Pons (tissue), 1 donor: ENCODE measurements around the gene RAN.
A peak's percentile ranks its signal among the peaks of the same experiment; 100 is the strongest.
"Not testable (repeated sequence)": the region's sequence is repeated elsewhere in the genome, so short reads cannot be mapped to it uniquely, and the experiment has no call there.

Source experiments
- DNase-seq: peaks from one replicate; pipeline ENCODE4 v3.0.0-alpha.2; 2016; ENCODE audit warnings: low spot score

The RAN gene

DNA sequence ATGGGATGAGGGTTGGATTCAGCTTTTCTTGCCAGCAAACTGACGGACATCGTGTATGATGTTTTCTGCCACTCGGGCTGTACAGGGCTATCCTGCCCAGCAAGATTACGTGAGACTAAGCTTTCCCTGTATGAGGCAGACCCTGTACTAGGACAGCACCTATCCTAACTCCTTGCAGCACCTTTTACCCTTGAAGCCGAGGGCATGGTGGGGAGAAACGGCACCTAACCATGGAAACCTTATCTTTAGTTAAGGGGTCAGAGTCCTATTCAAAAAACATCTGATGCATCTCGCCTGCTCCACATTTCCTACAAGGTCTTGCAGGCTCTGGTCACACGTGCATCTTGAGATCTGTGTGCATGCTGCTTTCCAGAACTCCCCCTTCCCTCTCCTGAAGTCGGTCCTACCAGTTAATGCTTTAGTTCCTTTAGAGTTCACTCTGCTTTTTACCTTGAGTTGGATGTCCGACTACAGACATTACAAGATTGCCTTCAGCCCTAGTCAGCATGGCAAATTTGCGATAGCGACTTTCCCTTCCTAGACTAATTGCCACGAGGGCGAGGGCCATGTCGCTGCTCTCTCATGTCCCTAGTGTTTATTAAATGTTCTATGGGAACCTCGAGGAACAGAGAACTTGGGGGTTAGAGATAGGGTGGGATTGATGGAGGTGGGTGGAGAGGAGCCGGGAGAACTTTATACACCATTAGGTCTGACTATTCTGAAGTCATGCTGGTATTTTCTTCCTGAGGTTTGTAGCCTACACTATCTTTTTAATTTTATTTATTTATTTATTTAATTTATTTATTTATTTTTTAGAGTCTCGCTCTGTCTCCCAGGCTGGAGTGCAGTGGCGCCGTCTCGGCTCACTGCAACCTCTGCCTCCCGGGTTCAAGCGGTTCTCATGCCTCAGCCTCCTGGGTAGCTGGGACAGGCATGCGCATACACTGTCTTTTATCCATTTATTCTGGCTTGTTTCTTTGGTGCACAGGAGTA, 6.6 kb downstream of the RAN start:
- no peak for DNase-seq

DNA sequence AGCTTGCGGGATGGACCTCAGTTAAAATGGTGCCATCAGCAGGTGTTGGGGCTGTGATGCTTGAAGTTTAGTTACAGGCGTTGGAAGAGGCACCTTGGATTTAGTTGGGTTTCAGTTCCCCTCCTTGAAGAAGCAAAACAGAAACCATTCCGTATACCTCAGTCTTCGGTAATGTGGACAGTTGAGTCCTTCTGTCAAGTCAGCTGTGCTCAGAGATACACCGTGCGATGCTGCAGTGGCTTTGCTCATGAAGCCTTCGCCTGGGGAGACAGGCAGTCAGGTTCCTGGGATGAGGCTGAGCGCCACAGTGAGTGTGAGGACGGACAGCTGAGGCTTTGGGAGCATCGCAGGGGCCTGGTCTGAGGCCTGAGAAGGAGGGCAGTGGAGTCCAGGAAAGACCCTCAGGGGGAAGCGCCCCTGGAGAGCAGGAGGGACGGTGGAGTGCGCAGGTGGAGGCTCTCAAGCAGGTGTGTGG, 7.4 kb downstream of the RAN start:
- DNase-seq: no peak

DNA sequence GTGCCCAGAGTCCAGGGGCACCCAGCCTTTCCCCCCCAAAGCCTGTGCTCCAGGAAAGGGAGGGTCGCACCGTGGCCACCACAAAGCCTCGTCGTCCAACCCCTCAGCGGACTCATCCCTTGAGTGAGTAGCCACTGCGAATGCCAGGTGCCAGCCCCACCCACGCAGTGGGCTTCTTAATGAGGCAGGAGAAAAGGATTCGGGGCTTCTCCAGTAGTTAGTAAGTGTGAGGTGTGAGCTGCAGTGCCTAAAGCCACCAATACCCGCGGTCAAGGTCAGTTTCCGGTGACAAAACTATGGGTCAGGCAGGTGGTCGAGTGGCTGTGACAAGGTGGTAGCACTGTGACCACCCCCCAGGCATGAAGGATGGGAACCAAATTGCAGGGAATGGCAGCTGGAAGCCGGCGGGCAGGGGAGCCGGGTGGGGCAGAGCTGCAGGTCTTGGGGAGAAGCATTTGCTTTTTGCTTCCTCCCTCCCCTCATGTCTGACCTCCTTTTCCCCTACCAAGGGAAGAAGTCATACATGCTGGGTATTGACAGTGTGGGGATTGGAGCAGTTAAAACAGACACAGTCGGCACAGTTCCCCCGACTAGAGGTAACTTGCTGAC, 8.0 kb downstream of the RAN start:
- DNase-seq: no peak

DNA sequence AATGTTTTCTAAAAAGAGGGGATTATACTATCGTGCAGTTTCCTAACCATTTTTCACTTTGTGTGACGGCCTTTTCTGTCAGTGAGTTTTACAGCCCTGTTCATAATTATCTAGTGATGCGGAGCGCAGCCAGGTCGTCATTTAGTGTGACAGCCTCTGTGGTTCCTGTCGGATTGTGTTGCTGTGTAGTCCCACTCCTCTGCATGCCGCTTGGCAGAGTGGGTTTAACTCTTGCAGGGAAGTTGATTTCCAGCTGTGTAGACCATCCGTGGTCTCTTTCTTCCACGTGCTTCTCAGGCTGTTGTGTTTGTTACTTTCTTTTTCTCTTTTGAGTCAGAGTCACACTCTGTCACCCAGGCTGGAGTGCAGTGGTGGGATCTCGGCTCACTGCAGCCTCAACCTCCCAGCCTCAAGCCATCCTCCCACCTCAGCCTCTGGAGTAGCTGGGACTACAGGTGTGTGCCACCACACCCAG, 8.6 kb downstream of the RAN start:
- DNase-seq: no peak

DNA sequence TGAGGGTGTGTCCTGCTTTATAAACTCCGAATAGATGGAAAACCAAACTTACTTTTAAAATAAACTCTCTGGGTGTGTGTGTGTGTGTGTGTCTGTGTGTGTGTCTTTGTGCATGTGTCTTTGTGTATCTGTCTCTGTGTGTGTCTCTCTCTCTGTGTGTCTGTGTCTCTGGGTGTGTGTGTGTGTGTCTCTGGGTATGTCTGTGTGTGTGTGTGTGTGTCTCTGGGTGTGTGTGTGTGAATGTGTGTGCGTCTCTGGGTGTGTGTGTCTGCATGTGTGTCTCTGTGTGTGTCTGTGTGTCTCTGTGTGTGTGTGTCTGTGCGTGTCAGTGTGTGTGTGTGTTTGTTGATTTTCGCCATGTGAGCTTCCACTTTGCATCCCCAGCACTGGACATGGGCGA, 9.2 kb downstream of the RAN start:
- DNase-seq: no peak

DNA sequence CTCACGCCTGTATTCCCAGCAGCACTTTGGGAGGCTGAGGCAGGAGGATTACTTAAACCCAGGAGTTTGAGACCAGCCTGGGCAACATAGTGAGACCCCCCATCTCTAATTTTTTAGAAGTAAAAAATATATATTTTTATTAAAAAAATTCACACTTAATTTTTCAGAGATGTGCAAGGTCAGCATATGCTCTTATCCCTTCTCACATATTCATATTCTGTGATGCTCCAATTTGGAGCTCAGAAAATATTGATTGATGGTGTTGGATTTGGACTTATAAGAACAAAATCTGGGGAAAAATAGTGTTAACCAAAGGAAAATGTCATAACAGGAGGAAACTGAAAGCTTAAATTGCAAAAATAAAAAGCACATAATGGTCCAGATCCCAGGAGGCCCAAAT, 9.7 kb downstream of the RAN start:
- DNase-seq: no peak

DNA sequence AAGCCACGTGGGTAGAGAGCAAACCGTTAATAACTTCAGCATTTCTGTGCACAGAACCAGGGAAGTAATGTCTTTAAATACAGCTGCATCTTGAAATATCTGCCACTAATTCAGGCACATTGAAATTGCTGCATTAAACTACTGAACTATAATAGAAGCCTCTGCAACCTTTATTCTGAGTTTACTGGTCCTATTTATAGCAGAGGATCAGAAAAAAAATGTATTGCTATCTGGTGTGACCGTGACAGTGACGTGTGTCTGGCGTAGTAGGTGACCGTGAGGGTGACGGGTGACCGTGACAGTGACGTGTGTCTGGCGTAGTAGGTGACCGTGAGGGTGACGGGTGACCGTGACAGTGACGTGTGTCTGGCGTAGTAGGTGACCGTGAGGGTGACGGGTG, 15.3 kb downstream of the RAN start:
- not testable (repeated sequence) for DNase-seq

DNA sequence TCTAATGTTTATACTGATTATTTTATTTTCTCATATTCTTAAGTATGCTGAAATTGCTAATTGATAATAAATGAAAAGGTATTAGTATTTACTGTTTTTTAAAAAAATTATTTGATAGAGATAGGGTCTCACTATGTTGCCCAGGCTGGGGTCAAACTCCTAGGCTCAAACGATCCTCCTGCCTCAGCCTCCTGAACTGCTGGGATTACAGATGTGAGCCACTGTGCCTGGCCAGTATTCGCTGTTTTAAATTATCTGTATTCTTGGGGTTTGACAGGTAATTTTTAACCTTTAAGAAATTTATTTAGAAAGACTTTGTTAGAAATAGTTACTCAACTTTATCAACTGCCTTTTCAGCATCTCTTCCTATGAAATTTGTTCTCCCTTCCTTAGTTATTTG, 32.2 kb downstream of the RAN start:
- DNase-seq: no peak

DNA sequence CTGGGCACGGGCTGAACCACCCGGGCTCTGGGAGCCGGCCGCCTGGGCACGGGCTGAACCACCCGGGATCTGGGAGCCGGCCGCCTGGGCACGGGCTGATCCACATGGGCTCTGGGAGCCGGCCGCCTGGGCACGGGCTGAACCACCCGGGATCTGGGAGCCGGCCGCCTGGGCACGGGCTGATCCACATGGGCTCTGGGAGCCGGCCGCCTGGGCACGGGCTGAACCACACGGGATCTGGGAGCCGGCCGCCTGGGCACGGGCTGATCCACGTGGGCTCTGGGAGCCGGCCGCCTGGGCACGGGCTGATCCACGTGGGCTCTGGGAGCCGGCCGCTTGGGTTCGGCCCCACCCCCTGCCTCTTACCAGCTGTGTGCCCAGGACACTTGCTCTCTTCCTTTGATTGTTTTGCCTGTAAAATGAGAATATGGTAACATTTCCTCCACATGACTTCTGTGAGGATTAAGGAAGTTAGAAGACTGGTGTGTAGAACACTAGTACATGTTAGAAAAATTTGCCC, 33.1 kb downstream of the RAN start:
- not testable (repeated sequence) for DNase-seq

DNA sequence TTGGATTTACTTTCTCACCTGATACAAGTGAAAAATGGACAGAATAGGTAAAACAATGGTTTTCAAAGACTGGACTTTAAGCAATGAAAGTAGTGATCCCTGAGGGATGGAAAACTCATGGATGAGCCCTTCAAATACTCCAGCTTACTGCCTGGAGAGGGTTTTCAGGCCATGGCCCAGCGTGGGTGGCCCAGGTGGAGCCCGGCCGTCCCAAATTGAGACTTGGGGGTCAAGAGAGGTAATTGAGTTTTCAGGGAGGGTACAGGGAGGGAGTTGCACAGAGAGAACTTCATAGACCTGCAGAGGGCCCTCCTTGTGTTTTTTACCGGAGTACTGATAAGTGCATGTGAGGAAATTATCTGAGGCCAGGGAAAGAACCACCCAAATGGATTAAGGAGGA, 37.2 kb downstream of the RAN start:
- no peak for DNase-seq

DNA sequence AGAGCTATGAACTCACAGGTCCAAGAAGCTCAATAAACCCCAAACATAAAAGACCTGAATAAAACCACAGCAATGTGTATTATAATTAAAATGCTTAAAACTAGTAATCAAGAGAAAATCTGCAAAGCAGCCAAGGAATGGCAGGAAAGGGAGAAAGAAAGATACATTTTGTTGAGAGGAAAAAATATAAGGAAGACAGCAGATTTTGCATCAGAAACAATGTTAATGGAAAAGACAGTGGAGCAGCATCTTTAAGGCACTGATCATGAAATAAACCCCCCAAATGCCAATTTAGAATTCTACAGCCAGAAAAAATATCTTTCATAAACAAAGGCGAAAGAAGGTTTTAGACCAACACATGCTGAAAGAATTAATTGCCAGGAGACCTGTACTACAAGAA, 39.3 kb downstream of the RAN start:
- no peak for DNase-seq

DNA sequence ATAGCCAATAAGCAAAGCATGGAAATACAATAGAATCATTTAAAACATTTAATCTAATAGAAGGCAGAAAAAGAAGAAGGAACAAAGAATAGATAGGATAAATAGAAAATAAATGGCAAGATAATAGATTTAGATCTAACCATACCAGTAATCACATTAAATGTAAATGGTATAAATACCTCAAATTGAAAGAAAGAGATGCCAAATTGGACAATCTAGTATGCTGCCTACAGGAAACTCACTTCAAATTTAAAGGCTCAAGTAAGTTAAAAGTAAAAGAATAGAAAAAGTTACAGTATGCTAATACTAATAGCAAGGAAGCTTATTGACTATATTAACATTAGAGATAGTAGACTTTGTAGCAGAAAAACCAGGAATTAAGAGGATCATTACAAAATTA, 40.1 kb downstream of the RAN start:
- no peak for DNase-seq

DNA sequence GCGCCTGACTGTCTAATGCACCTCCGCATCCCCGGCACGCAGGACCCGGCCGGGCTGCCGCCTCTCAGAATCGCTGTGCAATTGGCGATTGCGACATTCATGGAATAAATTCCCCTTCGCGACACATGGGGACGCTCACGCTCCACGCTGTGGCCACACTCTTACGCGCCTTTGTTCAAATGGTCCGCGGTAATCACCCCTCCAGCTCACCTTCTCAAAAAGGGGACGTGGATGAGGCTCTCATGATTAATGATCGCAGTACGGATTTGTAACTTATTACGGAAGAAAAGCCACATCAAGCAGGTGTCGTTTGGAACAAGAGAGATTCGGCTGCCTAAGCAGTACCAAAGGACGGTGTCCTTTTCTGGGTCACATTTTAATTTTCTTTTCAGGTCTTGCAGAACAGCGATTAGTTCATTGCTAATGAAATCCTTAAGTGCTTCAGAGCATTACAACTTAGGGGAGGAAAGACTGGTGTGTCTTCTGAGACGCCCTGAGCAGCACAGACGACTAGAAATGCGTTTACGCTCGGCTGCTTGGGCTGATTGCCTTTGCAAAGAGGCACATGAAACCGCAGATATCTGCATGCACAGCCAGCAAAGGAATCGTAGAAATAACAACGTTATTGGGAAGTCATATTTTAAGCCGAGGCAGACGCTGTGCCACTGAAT, 44.5 kb downstream of the RAN start:
- peak; percentile 54 for DNase-seq

DNA sequence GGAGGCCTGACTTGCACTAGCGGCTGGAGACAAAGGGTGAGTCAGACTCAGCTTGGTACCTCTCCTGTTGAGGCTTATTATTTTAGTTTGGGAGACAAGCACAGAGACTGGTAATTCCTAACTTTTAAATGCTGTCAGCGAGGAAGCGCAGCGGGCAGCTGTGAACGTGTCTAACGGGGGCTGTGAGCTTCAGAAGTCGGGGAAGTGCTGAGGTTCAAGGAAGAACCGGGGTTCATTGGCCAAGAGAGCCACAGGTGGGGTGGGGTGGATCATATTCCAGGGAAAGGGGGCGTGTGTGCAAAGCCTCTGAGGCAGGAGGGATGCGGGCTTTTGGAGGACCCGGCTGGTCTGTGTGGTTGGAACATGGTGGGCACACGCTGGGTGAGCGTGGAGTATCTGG, 45.7 kb downstream of the RAN start:
- DNase-seq: no peak

DNA sequence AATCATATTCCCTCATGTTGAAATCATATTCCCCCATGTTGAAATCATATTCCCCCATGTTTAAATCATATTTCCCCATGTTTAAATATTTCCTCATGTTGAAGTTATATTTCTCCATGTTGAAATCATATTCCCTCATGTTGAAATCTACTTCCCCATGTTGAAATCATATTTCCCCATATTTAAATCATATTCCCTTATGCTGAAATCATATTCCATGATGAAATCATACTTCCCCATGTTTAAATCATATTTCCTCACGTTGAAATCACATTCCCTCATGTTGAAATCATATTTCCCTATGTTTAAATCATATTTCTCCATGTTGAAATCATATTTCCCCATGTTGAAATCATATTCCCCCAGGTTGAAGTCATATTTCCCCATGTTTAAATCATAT, 47.2 kb downstream of the RAN start:
- no peak for DNase-seq

DNA sequence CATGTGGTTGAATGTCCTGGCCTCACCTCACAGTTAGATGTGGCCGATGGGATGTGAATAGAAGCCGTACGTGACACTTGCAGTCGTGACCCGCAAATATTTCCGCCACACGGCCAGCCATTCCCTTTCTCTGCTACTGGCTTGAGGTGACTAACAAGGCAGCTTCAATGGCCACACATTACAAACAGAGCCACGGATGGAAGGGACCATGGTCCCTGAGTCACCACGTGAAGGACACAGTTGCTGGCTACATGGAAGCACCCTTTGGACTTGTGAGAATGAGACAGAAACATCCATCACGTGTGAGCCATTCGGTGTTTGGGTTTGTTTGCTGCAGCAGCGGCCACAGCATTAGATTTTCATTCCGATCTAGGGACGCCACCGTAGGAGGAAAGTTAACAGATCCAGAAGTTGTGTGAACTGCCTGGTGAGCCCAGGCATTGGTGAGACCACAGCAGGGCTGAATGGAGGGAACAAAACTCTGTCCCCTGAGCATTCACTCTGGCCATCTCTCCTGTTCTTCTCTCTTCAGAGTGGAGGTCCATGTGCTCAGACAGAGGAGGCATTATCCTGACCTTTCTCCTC, 48.3 kb downstream of the RAN start:
- DNase-seq: no peak

DNA sequence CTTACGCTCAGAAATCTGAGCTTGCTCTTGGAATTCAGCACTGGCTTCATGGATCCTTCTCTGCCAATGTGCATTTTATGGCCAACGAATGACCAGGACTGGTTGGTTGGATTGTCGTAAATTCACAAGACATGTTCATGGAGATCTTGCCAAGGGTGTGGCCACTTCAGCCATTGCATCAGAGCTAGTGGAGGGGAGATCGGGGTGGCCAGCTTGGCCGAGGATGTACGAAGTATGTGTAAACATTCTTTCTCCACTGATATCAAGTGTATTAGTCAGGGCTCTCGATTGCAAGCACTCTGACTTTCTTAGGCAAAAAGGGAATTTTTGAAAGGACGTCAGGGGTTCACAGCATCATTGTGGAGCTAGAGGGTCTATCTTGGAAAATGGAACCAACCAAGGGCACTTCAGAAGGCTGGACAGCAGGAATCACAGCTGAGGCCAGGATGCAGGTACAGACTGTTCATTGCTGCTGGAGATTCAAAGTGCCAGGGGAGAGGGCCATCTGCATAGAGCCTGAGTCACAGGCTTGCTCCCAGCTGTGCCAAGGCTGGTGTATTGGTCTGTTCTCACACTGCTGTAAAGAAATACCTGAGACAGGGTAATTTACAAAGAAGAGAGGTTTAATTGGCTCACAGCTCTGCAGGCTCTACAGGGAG, 49.0 kb downstream of the RAN start:
- DNase-seq: no peak

DNA sequence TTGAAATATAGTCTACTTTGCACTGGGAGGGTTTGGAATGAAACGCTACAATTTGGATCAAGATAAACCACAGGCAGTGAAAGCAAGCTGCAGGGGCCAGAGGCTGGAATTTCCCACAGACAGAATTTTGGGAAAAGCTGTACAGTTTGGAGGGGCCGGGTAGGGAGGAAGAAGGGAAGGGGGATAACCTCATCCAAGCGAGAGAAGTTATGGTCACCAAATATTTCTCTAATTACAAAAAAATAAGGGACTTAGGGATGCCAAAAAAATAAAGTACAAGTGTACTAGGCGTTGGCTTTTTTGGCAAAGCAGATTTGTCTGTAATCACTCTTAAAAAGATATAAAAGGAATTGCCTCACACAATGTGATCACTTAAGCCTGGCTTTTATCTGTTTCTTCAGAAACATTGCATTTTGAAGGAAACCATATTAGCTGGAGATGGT, 50.7 kb downstream of the RAN start:
- no peak for DNase-seq

DNA sequence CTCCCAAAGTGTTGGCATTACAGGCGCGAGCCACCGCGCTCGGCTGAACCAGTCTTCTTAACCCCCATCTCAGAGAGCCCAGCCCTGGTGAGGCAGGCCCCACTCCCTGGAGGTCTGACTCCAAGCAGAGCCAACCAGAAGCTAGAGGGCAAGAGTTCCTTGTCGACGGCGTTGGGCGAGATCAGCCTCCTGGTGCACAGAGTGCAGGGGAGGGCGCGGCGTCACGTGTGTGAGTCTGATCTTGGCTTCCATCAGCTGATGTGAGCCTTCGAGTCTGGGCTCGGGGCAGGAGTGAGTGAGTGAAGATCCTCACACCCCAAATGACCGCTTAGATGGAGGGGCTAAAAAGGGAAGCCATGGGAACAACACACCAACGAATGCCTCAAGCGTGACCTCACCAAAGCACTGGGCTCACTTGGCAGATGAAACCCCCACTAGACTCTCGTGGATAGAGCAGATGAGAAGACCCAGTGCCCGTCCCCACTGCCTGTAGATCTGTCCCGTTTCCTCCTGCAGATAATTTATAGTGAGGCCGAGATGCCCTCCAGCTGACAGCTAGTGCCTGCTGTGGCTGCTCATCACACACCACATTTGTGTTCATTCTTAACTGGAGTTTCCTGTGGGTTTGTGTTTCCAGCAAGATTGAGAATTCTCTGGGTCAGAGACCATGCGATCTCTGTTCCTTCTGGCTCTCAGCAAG, 53.2 kb downstream of the RAN start:
- DNase-seq: no peak

DNA sequence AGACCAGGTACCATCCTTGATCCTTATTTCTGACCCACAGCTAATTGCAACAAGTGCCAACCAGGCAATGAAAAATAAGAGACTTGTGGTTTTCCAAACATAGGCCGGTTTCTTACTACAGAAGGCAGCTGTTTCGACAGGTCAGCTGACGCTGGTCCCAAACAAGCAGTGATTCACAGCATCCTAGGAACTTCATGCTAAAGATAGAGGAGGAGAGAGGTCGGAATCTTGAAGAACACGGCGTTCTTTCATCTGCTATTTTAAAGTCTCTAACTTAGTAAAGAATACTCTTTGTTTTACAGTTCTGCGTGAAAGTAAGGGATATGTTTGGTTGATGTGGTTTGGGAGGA, 53.8 kb downstream of the RAN start:
- DNase-seq: peak; percentile 79
